Measurements from ENCODE around the gene TMEM51.

The TMEM51 gene, protein sequence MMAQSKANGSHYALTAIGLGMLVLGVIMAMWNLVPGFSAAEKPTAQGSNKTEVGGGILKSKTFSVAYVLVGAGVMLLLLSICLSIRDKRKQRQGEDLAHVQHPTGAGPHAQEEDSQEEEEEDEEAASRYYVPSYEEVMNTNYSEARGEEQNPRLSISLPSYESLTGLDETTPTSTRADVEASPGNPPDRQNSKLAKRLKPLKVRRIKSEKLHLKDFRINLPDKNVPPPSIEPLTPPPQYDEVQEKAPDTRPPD

DNA sequence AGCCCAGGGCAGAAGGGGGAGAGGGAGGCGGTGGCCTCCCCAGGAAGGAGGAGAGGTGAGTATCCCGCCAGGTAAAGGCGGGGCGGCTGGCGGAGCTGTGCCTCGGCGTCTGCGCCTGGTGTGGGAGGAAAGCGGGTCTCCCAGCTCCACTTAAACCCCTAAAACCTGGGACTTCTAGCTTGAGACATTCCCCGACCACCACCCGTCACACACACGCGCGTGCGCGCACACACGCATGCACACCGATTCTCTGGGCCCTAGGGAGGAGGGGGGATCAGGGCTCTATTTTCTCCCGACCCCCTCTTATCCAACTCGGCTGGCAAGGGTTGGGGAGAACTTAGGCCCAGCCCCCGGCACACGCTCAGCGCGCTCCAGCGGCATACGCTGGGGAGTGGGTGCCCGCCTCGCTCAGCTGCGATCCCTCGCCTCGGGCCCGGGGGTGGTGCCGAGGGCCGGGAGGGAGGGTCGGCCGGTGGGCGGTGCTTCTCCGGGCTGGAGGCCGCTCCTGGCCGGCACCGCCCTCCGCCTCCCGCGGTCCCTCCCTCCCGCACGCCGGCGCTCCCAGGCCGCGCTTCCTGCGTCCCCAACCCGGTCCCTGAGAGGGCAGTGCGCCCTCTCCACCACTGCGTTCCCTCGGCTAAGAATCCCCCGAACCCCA lies at the start of gene TMEM51:
Gene TMEM51, plus strand, starts transcription at position 564 of the 658 bp plus-strand sequence. CDS start 61,341 bp downstream, outside the sequence.
- DNase-seq, result peak; percentile 29

DNA sequence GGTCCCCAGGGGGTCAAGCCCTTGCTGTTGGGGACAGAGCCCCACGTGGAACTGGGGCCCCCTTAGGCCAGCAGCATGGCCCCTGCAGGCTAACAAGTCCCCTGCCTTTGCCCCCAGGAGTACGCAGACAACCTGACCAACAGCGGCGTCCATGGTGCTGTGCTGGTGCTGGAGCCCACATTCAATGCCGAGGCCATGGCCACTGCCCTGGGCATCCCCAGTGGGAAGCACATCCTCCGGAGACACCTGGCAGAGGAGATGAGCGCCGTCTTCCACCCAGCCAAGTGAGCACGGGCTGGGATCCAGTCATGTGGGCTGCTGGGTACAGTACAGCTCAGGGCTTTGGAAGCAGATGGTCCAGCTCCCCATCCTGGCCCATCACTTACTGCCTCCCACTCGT lies 49.6 kb upstream of the TMEM51 start:
- DNase-seq, result no peak

DNA sequence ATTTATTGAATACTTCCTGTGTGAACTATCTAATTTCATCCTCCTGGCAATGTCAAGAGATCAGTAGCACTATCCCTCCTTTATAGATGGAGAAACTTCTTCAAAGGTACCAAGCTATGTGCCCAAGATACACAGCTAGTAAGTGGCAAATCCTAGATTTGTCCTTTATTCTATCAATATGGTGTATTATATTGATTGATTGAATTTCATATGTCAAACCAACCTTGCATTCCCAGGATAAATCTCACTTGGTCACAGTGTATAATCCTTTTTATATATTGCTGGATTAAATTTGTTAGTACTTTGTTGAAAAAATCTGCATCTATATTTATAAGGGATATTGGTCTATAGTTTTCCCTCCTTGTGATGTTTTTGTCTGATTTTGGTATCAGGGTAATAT lies 48.8 kb upstream of the TMEM51 start:
- DNase-seq, result no peak

DNA sequence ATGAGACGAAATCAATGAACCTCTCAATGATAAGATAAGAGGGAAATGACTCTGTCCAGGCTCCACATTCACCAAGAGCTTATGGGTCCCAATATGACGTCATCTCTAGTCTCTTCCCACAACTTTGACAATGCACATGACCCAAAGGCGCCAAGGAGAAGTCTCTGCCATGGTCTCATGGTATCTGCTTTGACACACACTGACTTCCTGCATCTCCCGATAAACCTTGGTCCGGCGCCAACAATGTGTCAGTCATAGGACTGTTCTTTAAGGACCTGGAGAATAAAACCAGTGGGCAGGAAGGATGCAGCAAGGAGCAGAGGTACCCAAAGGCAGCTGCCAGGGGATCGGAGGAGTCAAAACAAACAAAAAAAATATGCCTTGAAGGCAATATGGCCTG lies 46.9 kb upstream of the TMEM51 start:
- no peak for DNase-seq

DNA sequence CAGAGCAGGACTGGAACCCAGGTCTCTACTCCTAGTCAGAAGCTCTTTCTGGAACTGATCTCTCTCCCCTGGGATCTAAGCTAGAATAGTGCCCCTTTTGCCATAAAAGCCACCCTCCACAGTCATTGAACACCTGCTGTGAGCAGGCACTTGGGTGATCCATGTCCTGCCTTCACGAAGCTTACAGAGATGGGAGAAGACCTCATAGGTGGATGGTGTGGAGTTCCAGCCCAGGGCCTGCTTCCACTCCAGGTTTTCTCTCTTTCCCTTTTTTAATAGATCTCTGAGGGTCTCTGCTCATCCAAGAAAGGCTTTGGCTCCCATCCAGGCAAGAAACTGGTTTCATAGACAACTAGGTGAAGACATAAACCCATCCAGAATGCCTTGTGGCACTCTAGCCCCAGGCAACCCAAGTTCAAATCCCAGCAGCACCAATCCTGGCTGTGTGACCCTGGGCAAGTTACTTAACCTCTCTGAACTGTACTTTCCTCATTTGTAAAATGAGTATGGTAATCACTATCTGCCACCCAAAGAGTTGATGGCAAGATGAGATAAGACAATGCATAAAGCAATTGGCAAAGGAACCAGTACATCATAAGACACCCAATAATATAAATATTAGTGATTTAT lies 46.4 kb upstream of the TMEM51 start:
- DNase-seq, result no peak

DNA sequence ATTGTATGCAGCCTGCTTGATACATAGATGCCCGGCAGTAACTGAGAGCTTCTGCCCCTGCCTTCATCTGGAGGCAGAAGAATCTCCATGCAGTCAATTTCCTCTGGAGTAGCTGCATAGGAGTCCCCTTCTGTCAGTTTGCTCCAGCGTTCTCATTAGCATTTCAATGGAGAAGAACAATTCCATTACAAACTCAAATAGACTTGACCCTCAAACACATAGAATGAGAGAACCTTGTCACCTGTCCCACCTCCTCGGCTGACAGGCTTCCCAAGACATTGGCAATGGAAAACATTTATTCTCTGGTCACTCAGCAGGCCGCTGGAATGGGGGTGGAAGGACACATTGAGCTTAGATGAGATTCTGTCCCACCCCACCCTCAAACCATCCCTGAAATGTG lies 45.6 kb upstream of the TMEM51 start:
- no peak for DNase-seq

DNA sequence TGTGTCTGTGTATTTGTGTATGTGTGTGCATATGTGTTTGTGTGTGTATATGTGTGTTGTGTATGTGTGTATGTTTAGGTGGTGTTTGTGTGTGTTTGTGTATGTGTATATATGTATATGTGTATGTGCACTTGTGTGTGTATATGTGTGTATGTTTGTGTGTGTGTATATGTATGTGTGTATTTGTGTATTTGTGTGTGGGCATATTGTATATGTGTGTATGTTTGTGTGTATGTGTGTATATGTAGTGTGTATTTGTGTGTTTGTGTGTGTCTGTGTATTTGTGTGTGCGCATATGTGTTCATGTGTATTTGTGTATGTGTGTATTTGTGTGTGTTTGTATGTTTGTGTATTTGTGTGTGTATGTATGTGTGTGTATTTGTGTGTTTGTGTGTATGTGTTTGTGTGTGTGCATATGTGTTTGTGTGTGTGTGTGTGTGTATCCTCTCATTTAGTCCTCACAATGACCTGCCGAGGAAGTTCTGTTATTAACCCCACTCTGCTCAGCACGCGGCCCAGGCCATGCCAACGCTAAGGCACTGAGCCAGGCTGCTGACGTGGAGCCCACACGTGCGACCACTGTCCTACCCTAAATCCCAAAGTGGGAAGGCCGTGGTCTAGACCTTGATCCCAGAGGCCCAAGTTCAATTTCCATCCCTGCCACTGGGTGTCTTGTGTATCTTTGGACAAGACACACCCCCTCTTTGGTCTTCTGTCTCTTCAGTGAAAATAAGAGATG lies 43.2 kb upstream of the TMEM51 start:
- DNase-seq, result no peak

DNA sequence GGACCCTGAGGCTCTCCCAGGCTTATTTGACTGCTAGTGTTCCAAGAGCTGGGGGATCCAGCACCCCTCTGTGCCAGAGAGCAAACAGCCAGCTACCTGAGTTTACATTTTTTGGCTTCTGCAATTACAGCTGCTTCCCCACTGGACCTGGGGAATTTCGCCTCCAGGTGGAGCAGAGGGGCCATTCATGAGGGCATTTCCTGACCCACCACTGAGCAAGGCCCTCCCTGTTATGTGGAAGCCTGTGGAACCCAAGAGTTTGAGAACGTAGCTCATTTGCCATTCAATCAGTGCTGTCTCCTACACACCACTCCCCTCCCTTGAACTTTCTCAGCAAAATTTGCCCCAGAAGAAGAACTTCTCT lies 42.7 kb upstream of the TMEM51 start:
- DNase-seq, result no peak

DNA sequence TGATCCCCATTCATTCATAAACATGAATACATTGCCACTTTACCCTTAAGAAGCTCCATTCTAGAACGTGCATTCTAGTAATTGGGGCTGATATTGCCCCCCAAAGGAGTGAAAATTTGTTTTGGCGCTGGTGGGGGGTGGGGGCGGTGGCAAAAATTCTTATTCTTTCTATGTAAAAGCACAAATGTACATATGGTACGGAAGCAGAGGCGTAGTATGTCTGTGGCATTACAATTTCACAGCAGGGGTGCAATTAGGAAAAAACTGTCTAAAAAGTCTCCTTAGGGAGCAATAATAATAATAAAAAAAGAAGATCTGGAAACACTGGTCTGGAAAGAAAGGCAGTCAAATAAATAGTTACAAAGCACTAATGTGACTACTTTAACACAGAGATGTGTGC lies 40.4 kb upstream of the TMEM51 start:
- DNase-seq, result no peak

DNA sequence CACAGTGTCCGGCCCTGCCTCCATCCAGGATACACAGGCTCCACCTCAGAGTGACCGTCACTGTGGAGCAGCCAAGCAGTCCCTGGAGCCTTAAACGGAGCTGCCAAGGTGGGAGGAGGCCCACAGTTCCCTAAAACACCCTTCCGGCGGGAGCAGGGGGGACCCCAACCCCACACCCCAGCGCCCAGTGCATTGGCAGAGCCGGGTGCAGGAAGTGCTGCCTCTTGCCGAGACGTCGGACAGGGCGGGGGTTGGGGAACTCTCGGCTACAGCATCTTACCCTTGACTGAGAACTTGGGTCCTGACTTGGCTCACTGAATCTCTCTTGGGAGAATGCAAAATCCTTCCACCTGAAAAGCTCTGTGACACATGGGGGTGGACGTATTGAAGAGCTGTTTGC lies 38.7 kb upstream of the TMEM51 start:
- no peak for DNase-seq

DNA sequence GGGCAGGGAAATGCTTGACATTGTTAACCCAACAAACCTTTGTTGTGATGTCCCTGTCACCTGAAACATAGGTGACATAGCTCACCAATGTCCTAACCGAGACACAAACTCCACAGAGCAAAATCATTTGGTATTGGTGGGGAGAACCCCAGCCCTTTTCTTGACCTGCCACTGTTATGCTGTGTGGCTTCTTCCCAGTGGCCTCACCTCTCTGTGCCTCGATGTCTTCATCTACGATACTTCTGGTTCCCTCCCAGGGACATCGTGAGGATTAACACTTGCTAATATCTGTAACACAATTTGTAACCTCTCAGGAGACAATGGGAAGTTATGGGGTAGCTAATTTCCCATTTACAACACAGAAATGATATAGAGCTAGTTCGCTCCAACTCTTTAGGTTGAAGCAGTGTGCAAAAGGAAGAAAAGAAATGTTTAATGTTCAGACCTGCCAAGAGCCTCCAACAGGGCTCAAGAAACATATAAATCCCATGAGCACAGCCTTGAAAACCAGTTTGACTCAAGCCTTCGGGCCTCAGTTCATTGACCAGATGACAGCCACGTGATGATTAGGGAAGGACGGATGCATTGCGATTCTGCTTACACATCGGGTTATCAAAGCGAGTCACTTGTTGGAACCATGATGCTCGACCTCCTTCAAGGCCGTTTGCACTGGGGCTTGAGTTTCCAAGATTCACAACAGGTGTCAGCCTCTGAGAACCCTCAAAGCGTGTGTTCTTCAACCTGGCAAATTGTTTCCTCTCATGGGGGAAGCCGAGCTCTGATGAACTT lies 37.8 kb upstream of the TMEM51 start:
- DNase-seq, result no peak

DNA sequence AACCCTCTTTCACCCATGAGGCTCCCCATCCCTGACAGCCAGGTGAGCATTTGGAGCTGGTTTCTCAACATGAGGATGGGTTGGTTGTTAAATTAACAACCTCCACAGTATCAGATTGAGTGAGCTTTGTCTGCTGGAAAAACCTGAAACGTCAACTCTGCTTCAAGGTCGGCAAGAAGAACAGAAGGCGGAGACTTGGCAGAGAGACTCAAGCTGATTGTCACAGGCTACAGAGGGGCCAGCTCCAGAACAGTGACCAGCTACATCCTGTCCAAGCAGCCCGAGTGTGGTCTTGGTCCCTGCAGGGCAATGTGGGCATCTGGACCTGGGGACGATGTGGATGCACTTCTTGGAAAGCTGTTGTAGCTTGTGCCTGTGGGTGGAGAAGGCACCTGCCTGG lies 36.6 kb upstream of the TMEM51 start:
- no peak for DNase-seq

DNA sequence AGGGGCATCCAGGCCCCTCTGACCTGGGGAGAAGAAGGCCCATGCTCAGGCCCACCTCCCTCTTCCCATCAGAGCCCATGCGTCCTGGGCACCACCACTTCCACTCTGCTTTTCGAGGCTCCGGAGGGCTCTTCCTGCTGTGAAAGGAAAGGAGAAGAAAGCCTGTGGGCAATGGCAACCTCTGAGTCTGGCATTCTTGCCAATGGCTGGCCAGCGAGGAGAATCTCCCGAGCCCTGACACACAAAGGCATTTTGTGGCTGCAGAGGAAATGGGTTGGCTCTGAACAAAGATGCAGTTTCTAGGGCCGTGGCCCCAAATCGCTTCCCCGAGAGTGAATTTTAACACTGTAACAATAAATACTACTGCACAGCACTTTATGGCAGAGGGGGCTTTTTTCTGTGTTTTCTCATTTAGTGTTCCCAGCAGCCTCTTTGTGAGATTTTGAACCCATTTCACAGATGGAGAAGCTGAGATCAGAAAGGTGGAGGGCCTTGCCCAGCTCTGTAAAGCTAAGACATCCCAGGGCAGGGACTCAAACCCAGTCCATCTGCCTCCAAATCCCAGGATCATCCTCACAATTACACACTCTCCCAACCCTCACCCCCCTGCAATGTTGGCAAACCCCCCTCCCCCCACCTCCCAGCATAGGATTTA lies 35.7 kb upstream of the TMEM51 start:
- no peak for DNase-seq

DNA sequence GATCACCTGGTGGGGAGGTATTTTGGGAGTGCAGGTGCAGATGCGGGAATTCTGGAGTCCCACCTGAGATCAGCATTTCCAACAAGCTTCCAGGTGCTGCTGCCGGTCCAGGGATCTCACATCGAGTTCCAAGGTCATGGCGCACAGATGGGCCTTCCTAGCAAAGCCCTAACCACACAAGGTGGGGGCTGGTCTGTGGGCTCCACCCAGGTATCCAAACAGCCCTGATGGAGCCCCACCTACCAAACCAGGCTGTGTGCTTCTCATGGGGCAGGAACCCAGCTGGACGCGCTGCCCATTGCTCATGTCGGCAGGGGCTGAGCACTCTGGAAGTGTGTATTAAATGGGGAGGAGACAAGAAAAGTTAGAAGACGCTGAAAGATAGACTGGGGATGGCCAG lies 35.0 kb upstream of the TMEM51 start:
- no peak for DNase-seq

DNA sequence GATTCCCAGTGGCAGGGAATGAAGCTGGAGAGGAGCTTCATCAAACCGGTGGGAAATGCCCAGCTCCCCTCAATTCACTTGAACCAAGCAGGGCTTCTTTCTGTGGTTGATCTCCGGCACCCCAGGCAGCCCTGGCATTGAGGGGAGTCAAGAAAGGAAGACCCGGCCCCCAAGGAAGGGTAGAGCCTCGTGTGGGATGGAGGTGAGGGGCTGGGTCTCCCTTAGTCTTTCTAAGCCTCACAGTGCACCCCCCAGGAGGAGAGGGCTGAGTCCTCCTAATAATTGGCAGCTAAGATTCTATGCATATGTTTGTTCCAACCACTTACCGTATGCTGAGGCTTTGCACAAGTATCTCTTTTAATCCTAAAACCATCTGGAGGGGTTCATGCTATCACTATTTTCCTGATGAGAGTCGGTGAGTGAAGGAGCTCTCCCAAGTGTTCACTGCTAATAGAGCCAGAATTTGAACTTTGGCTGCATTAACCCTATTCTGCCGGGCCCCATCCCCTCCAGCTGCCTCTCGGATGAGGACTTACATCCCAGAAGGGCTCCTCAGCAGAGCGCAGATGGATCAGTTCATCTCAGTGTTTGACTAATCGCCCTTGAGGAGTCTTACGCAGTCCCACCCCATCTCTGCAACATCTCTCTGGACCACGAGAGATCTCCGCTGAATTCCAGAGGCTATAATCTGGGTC lies 33.1 kb upstream of the TMEM51 start:
- no peak for DNase-seq

DNA sequence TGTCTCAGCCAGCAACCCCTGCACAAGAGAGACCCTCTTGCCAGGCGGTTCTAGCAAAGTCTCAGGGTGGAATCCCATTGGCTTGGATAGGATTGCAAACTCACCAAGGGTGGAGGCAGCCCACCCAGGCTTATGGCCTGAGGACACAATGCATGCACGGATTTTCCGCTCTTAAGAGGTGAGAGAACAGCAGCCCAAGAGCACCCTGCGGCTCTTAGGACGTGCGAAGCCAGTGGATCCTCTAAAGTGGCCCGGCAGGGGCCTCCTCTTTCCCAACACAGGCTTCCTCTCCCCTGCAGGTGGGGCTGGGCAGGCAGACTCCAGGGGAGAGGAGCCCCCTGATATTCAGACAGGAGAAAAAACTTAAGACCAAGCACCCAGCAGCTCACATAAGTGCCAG lies 31.2 kb upstream of the TMEM51 start:
- DNase-seq, result no peak

DNA sequence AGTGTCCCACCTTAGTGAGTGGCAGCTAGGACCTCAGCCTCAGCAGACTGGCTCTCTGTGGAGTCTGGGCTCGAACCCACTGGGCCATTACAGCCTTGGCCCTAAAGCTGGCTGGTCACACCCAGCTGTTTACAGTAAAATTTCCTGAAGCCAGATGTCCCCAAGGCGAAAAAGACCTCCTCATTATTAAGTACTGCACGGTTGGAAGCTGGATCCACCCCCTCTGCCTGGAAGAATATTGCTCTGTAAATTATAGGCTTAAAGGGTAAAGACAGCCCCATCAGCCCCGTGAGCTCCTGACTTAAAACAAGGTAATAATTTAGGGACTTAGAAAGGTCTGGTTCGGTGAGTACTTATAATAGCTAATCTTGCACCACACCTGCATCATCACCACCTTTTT lies 30.3 kb upstream of the TMEM51 start:
- no peak for DNase-seq

DNA sequence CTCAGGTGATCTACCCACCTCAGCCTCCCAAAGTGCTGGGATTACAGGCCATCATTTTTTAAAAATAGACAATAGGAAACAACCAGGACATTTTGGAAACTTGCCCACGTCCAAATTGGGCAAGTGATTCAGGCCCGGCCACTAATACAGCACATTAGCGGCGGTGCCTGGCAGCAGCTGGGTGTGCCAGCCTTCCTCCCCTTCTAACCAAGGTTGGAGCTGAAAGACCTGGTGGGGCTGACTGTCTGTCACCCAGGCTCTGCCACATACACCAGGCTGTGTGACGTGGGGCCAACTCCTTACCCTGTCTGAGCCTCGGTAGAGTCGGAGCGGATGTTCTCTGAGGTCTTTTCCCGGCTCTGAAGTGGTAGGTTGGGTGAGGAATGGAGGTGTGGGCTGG lies 29.6 kb upstream of the TMEM51 start:
- no peak for DNase-seq

DNA sequence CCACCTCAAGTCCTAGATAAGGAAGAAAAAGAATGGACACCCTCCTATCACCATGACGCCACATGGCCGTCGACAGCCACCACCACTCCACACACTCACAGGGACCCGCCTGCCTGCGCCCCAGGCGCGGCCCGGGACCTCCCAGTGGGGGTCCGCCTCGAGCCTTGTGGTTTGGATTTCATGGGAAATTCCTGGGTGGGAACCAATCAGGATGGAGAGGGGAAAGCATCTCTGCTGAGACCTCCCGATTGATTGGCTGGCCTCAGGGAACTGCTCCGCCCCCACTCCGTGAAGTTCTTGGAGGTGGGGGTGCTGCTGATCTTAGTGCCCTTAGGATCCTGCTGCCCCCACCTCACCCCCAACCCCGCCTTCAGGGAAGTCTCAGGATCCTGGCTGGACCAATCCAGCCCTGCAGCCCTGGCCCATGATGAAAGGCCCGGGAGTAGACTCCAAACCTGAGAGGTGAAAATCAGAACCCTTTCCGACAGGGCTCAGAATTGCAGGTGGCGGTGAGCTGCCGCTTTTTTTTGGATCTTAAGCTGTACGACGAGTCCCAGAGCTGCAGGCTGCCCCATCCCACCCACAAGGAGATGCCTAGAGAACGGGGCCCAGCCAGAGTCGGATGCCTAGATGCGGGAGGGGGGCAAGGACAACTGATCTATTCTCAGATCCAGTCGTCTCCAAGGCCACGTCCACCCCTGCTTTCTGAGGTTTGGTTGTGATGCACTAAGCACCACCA lies 29.0 kb upstream of the TMEM51 start:
- no peak for DNase-seq

DNA sequence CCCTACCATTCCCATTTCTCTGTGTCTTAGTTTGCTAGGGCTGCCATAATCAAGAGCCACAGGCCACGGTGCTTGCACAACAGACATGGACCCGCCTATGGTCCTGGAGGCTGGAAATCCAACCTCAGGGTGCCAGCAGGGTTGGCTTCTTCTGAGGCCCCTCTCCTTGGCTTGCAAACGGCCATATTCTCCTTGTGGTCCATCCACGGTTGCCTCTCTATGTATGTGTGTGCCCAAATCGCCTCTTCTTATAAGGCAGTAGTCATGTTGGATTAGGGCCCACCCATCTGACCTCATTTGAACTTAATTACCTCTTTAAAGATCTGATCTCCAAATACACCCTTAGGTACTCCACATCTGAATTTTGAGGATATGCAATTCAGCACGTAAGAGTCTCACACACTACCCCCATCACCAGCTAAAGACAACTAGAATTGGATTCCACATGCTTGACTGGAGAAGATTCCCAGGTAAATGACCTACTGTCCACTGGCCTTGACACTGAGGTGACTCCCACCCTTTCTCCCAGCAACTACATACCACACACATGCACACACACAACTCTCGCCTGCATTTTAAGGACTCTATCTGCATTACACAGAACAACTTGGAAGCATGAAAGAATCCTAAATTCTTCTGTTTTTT lies 28.3 kb upstream of the TMEM51 start:
- no peak for DNase-seq

DNA sequence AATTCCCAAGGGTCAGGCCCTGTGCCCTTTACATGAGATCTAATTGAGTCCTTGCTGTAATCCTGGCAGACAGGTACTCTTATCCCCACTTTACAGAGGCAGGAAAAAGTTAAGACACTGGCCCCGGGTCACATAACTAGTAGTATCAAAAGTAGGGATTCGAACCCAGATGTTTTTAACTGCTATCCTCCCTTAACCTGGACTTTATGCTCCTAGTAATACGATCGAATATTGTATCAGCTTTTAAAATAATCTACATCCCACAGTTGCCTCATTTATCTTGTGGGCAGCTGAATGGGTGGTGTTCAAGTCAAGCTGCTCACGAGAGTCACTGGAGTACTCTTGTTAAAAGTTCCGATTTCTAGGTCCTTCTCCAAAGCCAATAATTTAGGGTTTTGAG lies 25.5 kb upstream of the TMEM51 start:
- no peak for DNase-seq

Measured in T1000 (cell line).